HG02610 (cell line): ENCODE data around the gene DPF3.

ENCODE experiments used
- ATAC-seq: cut with Tn5 transposase; IDR thresholded peaks from one replicate; pipeline ENCODE4 v1.9.1; 2021; ENCODE audit warnings: mild to moderate bottlenecking, moderate library complexity; ENCODE audit not compliant: unreplicated experiment

DPF3 gene

DNA sequence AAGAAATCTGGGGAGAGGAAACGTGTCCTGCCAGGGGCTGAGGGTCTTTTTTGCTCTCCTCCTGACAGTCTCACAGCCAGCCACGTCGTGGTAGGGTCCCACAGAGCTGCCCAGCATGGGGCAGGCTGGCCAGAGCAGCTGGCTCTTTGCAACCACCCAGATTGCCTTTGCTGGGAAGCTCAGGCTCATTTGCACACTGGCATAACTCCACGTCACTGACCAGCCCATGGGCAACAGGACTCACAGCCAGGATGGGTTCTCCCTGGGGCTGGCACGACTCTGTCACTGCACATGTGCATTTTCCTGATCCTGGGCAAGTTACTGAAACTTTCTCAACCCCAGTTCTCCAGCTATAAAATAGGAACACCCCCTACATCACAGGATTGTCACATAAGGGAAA lies 242.2 kb downstream of the DPF3 start:
- no peak for ATAC-seq

DNA sequence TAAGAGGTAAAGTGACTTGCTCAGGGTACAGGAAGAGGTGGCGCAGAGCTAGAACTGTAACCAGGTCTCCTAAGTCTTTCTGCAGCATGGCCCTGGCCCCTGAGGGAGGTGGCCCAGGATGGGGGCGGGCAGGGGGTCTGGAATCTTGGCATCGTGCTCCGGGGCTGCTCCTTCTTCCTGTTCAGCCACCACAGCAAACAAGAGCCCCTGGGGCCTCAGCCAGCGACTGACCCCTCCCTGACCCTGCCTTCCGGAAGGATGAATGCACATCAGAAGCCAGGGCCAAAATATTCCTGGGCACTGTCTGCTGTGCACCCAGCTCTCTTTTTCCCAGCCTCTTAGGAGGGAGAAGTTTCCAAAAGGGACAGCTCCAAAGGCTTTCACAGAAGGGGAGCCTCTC lies 242.8 kb downstream of the DPF3 start:
- no peak for ATAC-seq

GRCh38 chr14:72649603-72650227 lies 244.2 kb downstream of the DPF3 start:
- no peak for ATAC-seq

DNA sequence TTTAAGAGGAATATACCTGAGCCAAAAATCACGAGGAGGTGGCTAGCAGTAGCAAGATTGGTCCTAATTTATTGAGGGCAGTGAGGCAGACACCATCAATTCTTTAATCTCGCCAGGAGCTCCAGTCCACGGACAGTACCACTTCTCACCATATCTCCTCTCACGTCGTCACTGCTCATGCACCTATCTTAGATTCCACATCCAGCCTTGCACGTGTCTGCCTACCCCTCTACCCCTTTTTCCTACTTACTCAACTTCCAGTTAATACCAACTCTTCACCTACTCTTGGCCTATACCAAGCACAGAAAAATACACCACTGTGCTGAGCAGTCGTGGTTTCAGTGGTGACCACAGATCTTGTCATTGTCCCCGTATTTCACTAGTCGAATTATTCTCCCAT lies 246.1 kb downstream of the DPF3 start:
- no peak for ATAC-seq

DNA sequence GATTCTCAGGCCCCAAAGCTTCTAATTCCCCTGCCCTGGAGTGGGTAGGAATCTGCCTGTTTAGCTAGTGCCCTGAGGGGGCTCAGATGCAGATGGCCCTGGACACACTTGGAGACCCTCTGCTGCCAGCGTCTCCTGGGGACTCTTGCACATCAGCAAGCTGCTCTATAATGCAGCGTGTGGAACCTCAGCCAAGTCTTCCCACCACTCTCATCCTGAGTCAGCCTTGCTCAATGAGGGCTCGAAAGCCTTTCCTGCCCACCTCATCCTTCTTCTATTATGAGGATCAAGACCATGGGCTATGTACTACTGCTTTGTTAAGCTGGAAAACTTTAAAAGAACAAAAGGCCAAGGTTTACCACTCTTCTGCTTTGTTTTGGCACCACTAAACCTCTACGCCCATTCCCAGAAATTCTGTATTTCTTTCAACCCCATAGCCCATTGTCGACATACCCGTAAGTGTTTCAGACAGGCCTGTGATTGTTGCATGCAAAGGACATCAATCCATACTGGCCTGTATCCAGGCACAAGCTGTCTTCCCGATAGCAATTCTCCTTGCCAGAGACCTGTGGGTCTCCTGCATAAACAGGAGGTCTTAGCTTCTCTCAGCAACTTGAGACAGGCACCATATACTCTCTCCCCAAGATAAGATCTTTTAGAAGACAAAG lies 246.9 kb downstream of the DPF3 start:
- no peak for ATAC-seq

- no peak for ATAC-seq
These were observed 248.2 kb downstream of the DPF3 start for GRCh38 chr14:72645706-72646105.

DNA sequence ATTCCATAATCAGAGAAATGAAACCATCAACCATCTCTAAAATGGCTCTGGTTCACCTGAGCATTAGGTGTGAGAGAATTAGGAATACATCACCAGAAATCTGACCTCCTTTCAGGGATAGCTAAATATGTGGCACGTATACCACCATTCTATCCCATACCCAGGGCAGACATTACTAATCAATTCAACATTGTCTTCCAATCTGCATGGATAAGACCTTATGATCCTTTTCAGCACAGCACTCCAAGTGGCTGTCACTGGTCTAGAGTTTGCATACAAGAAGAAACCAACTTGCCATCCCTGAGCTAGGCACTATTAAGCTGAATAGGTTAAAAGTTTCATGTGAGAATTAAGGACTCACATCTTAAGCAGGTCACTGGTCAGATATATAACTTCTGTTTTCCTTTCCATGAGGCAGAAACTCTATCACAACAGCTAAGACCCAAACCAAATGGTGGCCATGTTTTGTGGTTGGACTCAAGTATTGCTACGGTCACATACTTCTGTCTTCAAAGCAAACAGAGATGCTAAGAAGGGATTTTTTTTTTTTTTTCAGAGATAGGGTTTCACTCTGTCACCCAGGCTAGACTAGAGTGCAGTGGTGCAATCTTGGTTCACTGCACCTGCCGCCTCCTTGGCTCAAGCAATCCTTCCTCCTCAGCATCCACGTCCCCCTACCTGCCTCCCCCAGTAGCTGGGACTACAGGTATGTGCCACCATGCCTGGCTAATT lies 249.0 kb downstream of the DPF3 start:
- no peak for ATAC-seq

- ATAC-seq = no peak
These were observed 249.9 kb downstream of the DPF3 start for GRCh38 chr14:72644038-72644437.

DNA sequence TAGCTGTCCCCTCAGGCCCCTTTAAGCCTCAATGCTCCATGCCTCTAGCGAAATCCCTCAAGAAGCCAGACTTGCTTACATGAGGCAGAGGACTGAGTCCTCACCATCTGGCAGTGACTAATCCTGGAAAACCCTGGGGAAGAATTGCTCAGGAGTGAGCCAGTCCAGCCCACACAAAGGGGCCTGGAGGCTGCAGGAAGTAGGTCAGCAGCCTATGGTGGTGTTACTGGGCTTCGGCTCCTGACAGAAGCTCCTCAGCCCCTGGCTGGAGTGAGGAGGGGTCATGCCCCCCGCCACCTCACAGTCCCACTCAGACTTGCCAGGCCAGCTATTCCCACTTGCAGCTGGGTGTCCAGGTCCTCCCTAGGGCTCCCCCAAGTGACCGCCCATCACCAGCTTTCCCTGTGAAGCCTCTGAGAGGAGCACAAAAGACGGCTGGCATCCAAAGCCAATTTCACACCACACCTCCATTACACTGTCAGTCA lies 250.5 kb downstream of the DPF3 start:
- ATAC-seq = no peak

GRCh38 chr14:72640911-72641485 lies 252.9 kb downstream of the DPF3 start:
- ATAC-seq = no peak

- ATAC-seq = no peak
These were observed 255.9 kb downstream of the DPF3 start for GRCh38 chr14:72638021-72638420.

DNA sequence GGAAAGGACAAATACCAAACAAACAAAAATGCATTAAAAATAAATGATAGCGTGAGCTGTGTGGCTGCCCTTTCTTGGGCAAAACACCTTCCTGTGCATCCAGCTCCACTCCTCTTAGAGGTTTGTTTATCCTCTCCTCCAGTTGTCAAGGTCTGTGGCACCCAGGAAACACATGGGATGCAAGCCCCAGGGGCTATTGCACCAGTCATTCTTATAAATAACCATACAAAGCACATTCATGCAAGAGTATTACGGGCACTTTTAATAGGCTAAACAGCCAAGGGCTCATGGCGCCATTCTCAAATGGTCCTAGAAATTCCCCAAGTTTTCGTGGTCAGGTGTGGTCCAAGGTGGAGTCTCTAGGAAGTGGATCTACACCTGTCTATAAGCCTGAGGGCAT lies 257.0 kb downstream of the DPF3 start:
- ATAC-seq = no peak

- no peak for ATAC-seq
These were observed 257.8 kb downstream of the DPF3 start for GRCh38 chr14:72636094-72636493.

DNA sequence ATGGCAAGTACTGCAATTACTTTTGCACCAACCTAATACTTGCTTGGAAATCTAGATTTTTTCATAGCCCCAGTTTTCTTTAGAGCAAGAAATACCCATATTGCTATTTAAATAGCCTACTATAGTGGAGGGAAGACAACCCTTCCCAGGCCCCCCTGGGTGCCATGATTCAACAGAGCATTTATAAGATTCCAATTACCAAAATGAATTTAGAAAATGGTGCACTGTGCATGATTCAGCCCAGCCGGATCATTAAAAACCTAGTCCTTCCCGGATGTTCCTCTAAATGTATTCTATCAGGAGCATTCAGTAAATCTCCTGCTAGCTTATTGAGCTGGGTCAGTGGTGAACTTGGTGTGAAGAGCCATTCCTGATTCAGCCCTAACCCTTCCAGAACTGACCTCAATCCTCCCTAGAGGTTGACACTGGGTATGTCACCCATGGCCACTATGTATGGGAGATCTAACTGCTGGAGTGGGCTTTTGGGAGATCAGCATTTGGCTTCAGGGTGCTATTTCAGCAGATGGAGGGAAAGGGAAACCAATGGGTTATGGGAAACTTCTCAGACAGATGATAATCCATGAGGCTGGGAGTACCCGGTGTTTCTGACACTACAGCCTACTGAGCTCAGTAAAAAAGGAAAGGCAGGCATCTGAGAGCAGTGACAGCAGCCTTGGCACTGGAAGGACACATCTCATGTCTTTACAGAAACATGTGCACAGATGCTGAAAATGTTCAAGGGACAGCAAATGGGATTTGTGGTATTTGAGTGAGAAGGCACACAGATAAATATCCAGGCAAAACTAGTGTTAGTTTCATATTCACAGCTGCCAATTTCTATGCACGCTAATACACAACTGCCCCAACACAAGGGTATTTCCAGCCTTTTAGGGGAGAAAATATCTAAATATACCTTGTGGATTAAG lies 258.9 kb downstream of the DPF3 start:
- ATAC-seq = peak; percentile 78

GRCh38 chr14:72633551-72633950 lies 260.4 kb downstream of the DPF3 start:
- ATAC-seq = no peak

DNA sequence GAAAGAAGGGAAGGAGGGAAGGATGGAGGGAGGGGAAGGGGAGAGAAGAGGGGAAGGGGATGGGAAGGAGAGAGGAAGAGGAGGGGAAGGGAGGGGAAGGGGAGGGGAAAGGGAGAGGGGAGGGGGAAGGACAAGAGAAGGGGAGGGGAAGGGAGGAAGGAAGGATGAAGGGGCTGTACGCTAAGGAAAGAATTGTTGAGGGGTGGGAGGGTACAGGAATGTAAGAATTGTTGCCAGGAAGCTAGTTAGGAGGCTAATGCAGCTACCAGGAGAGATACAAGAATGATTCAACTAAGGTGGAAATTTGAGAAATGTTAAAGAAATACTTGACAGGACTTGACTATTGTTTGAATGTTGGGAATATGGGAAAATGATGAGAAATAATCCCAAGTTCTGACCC lies 261.2 kb downstream of the DPF3 start:
- no peak for ATAC-seq

- ATAC-seq = no peak
These were observed 262.5 kb downstream of the DPF3 start for GRCh38 chr14:72631401-72631800.

DNA sequence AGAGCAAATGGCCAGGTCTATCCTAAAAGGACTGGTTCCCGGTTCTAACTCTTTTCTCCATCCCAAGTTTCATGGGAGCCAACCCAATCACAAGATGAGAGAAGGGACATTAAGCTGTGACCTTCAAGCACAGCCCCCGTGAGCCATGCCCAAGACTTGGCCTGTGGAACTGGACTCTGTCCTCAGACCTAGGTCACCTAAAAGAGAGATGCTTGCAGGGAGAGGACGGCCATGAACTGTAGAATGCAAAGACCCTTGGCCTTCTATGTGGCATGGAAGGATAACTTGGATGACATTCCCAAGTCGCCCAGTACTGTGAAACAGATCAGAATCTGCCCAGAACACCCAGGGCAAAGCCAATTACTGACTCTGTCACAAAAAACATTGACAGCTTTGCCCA lies 263.5 kb downstream of the DPF3 start:
- ATAC-seq = no peak

GRCh38 chr14:72629534-72629933 lies 264.4 kb downstream of the DPF3 start:
- ATAC-seq = no peak

- ATAC-seq = peak; percentile 36
These were observed 268.2 kb downstream of the DPF3 start for GRCh38 chr14:72625689-72626088.
